Inferior parietal cortex (tissue), 1 donor: ENCODE results near the gene LDLR.
"Not testable (repeated sequence)": the region's sequence is repeated elsewhere in the genome, so short reads cannot be mapped to it uniquely, and the experiment has no call there.

Experiments
- DNase-seq: peaks from one replicate; pipeline ENCODE4 v3.0.0-alpha.2; 2016; ENCODE audit errors: extremely low spot score

The LDLR gene

DNA sequence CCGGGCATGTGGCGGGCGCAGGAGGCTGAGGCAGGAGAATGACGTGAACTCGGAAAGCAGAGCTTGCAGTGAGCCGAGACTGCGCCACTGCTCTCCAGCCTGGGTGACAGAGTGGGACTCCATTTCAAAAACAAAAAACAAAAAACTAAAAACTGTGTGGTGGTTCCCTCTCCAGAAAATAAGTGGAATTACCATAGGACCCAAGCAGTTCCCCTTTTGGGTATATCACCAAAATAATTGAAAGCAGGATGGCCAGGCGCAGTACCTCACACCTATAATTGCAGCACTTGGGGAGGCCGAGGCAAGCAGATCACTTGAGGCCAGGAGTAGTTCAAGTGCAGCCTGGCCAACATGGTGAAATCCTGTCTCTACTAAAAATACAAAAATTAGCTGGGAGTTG is 15.7 kb upstream of the LDLR start:
- no peak for DNase-seq

DNA sequence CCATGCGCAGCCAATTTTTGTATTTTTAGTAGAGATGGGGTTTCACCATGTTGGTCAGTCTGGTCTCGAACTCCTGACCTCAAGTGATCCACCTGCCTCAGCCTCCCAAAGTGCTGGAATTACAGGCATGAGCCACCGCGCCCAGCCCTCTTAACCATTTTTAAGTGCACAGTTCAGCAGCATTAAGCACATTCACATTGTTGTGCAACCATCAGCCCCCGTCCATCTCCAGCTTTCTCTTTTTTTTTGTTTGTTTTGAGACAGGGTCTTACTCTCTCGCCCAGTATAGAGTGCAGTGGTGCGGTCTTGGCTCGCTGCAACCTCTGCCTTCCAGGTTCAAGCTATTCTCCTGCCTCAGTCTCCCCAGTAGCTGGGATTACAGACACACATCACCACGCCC is 12.5 kb upstream of the LDLR start:
- not testable (repeated sequence) for DNase-seq

DNA sequence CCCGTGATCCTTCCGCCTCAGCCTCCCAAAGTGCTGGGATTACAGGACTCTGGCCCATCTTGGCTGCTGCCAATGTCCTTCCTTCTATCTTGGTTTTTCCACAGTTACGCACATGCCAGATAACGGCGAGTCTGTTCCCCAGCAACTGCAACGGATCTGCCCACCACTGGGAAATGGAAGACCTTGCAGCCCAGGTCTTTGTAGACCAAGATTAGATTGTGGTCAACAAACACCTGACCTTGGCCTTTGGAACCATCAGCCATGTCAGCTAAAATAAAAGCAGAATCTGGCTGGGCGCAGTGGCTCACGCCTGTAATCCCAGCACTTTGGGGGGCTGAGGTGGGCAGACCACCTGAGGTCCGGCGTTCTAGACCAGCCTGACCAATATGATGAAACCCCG is 10.4 kb upstream of the LDLR start:
- DNase-seq, result no peak

DNA sequence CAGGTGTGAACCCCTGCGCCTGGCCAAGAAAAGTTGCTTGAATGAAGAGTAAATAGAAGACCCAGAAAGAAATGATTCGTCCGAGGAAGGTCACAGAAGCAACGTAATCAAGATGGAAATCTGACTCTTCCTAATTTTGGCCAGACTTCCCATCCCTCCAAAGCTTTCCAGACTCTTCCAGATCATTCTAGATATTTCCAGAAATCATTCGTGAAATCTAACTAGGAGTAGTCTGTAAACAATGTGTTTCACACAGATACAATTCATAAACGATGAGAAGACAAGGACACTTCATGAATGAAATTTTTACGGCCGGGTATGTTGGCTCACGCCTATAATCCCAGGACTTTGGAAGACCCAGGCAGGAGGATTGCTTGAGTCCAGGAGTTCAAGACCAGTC is 9.3 kb upstream of the LDLR start:
- DNase-seq, result no peak

DNA sequence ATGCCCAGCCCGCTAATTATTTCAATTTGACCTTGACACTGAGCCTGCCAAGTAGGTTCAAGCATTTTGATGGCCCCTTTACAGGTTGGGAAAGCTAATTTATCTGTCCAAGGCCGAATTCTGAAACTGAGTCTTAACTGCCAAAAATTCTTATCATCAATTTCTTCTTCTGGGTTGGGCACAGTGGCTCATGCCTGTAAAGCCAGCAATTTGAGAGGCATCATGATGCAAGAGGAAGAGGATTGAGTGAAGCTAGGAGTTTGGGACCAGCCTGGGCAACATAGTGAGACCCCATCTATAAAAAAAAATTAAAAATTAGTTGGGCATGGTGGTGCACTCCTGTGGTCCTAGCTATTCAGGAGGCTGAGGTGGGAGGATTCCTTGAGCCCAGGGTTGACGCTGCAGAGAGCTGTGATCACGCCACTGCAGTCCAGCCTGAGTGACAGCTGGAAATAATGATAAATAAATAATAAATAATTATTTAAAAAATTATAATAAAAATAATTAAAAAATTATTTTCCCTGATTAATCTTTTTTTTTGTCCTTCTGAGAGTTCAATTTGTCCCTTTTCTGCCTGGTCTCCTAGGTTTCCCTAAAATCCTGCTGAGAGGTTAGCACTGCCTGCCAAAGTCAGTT is 1.3 kb upstream of the LDLR start:
- DNase-seq, result no peak

DNA sequence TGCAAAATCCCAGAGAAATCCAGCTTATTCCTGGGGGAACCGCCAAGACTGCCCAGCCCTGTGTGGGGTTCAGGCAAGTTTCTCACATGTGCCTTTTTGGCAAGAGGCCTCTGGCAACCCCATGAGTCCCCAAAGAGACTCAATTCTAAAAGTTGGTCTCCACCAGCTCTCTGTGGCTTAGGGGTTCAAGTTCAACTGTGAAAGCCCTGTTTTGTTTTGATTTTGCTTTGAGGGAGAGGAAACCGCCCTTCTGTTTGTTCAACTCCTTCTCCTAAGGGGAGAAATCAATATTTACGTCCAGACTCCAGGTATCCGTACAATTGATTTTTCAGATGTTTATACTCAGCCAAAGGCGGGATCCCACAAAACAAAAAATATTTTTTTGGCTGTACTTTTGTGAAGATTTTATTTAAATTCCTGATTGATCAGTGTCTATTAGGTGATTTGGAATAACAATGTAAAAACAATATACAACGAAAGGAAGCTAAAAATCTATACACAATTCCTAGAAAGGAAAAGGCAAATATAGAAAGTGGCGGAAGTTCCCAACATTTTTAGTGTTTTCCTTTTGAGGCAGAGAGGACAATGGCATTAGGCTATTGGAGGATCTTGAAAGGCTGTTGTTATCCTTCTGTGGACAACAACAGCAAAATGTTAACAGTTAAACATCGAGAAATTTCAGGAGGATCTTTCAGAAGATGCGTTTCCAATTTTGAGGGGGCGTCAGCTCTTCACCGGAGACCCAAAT is 583 bp upstream of the LDLR start:
- DNase-seq, result peak; percentile 38

DNA sequence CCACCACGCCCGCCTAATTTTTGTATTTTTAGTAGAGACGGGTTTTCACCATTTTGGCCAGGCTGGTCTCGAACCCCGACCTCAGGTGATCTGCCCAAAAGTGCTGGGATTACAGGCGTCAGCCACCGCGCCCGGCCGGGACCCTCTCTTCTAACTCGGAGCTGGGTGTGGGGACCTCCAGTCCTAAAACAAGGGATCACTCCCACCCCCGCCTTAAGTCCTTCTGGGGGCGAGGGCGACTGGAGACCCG is 676 bp downstream of the LDLR start:
- DNase-seq, result not testable (repeated sequence)

DNA sequence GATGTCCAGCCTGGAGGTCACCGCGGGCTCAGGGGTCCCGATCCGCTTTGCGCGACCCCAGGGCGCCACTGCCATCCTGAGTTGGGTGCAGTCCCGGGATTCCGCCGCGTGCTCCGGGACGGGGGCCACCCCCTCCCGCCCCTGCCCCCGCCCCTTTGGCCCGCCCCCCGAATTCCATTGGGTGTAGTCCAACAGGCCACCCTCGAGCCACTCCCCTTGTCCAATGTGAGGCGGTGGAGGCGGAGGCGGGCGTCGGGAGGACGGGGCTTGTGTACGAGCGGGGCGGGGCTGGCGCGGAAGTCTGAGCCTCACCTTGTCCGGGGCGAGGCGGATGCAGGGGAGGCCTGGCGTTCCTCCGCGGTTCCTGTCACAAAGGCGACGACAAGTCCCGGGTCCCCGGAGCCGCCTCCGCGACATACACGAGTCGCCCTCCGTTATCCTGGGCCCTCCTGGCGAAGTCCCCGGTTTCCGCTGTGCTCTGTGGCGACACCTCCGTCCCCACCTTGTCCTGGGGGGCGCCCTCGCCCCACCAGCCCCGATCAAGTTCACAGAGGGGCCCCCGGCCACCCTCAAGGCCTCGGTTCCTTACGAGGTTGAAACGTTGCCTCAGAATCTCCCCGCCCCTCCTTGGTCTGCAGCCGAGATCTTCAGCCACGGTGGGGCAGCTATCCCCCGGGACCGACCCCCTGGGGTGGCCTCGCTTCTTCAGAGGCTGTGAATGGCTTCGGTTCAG is 1.2 kb downstream of the LDLR start:
- peak; percentile 91 for DNase-seq

DNA sequence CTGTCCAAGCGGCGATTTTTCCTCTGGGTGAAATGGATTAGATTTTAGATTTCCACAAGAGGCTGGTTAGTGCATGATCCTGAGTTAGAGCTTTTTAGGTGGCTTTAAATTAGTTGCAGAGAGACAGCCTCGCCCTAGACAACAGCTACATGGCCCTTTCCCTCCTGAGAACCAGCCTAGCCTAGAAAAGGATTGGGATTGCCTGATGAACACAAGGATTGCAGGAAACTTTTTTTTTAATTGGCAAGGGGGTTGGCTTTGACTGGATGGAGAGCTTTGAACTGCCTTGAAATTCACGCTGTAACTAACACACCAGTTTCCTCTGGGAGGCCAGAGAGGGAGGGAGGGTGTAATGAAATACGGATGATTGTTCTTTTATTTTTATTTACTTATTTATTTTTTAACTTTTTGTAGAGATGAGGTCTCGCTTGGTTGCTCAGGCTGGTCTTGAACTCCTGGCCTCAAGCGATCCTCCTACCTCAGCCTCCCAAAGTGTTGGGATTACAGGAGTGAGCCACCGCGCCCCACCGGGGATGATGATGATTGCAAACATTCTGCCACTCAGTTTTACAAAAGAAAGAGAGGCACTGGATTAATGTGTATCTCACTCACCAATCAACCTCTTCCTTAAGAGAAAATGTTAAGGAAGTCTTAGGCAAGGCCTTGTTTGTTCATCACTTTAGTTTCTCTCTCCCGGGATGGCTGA is 1.9 kb downstream of the LDLR start:
- DNase-seq, result no peak

DNA sequence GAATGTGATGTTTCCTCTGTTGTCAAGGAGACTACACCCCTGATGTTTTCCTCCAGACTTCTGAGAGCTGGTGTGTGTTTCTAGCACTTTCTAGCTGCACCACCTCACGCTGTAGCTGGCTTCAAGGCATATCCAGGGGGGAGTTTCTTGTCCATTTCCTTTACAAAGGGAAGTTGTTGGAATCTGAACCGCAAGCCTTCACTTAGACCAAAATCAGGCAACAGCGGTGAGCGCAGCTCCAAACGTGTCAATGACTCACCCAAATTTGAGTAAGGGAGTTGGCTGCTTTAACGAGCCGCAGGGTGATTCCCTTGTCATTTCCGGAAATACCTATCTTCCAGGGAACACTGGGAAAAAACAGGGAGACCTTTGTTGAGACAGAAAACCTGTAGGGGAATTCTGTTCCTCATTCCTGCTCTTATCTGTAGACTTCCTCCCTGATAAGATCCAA is 2.5 kb downstream of the LDLR start:
- DNase-seq, result peak; percentile 57

DNA sequence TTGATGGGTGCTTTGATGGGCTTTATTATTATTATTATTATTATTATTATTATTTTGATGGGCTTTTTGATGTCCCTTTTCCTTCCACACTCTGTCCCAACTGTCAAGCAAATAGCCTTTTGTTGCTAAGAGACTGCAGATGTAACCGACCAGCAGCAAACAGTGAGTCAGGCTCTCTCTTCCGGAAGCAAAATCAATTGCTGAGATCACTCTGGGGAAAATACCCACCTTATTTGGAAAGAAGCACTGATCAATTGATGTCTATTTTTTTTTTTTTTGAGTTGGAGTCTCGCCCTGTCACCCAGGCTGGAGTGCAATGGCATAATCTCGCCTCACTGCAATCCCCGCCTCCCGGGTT is 2.9 kb downstream of the LDLR start:
- DNase-seq, result peak; percentile 13

DNA sequence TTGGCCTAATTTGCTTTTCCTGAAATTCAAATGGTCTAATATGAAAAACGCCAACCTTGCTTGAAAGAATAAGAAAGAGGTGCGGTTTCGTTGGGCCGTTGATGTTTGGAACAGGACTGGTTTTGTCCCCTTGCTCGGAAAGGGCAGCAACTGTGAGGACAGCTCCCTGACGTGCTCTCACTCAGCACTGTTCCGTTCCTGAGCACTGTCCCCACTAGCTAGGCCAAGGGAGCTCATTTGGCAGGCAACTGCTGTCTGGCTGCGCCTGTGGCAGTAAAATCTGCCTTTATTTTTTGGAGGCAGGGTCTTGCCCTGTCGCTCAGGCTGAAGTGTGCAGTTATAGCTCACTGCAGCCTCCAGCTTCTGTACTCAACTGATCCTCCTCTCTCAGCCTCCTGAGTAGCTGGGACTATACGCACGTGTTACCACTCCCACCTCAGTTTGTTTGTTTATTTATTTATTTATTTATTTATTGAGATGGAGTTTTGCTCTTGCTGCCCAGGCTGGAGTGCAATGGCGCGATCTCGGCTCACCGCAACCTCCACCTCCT is 4.5 kb downstream of the LDLR start:
- DNase-seq, result no peak

DNA sequence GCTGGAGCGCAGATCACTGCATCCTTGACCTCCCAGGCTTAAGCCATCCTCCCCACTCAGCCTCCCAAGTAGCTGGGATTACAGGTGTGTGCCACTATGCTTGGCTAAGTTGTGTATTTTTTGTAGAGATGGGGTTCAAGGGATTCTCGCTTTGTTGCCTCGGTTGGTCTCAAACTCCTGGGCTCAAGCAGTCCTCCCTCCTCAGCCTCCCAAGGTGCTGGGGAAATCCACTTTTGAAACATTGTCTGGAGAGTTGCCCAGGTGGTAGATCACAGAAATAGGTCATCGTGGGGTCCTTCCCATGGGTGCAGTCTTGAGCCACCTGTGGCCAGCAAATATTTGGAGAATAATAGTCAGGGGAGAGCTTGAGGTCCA is 5.2 kb downstream of the LDLR start:
- DNase-seq, result no peak

DNA sequence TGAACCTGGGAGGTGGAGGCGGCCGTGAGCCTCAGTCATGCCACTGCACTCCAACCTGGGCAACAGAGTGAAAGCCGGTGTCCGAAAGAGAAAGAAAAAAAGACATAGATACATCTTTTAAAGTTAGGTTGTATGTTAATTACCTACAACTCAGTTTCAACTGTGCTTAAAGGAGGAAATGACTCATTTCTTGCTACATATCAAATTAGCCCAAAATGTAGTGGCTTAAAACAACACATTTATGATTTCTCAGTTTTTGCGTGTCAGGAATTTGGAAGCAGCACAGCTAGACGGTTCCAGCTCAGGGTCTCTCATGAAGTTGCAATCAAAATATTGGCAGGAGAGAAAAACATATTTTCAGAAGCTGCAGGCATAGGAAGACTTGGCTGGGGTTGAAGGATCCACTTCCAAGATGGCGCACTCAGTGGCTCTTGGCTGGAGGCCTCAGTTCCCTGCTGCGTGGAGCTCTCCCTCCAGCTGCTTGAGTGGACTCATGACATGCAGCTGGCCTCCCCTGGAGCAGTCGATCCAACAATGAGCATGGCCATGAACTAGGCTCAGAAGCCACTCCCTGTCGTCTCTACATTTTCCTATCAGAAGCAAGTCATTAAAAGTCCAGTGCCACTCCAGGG is 7.1 kb downstream of the LDLR start:
- peak; percentile 43 for DNase-seq

DNA sequence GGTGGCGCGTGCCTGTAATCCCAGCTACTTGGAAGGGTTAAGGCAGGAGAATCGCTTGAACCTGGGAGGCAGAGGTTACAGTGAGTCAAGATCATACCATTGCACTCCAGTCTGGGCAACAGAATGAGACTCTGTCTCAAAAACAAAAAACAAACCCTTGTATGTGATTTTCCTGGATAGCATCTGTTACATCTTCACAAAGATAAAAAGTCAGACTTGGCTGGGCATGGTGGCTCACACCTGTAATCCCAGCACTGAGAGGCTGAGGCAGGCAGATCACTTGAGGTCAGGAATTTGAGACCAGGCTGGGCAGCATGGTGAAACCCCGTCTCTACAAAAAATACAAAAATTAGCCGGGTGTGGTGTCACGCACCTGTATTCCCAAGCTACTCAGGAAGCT is 8.1 kb downstream of the LDLR start:
- DNase-seq, result not testable (repeated sequence)

DNA sequence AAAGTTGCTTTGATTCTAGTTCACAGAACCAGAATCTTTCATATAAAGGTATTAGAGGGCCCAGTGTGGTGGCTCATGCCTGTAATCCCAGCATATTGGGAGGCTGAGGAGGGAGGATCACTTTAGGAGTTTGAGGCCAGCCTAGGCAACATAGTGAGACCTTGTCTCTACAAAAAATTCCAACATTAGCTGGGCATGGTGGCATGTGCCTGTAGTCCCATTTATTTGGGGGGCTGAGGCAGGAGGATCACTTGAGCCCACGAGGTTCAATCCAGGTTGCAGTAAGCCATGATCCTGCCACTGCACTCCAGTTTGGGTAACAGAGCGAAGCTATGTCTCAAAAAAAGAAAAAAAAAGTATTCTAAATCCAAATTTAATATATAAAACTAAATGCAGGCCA is 9.1 kb downstream of the LDLR start:
- no peak for DNase-seq

DNA sequence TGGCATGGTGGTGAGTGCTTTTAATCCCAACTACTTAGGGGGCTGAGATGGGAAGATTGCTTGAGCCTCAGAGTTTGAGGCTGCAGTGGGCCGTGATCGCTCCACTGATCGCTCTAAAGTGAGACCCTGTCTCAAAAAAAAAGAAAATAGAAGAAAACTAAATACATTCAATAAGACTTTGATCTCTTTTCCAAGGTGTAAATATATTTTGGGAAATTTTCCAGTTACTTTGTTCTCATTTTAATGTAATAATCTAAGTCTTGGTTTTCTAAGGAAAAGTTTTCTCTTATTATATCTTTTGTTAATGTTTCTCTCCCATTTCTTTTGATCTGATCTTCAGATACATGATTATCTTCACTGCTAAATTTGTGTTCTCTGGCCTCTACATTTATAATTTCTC is 9.6 kb downstream of the LDLR start:
- no peak for DNase-seq

DNA sequence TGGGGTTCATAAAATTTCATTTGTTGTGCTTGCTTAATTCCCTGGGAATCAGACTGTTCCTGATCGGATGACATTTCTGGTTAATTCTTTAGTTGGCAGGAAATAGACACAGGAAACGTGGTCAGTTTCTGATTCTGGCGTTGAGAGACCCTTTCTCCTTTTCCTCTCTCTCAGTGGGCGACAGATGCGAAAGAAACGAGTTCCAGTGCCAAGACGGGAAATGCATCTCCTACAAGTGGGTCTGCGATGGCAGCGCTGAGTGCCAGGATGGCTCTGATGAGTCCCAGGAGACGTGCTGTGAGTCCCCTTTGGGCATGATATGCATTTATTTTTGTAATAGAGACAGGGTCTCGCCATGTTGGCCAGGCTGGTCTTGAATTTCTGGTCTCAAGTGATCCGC is 10.8 kb downstream of the LDLR start:
- no peak for DNase-seq

DNA sequence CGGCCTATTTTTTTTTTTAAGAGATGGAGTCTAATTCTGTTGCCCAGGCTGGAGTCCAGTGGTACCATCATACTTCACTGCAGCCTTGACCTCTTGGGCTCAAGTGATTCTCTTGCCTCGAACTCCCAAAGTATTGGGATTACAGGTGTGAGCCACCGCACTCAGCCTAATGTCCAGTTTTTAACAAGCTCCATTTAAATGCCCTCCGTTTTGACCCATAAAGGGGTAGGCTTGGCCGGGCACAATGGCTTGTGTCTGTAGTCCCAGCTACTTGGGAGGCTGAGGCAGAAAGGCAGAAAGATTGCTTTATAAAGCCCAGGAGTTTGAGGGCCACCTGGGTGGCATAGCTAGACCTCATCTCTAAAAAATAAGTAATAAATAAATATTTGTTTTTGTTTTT is 11.8 kb downstream of the LDLR start:
- DNase-seq, result no peak

DNA sequence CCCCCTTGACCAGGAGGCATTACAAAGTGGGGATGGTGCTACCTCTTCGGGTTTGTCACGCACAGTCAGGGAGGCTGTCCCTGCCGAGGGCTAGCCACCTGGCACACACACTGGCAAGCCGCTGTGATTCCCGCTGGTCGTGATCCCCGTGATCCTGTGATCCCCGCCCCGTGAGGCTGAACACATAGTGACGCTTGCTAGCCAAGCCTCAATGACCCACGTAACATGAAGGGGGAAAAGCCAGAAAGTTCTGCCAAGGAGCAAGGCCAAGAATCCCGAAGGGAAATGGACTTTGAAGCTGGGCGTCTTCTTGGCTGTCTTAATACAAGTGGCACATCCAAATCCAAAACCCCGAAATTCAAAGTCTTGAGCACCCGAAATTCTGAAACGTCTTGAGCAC is 13.7 kb downstream of the LDLR start:
- DNase-seq, result no peak

DNA sequence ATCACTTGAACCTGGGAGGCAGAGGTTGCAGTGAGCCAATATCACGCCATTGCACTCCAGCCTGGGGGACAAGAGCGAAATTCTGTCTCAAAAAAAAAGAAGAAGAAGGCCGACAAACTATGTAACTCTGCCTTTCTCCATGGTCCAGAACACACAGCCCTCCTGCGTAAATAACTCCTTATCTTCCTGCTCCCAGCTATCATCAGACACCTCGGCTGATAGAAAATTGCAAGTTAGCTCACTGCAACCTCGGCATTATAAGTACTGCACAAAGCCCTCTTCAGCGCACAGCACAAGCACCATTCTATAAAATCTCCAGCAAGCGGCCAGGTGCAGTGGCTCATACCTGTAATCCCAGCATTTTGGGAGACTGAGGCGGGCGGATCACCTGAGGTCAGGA is 14.4 kb downstream of the LDLR start:
- DNase-seq, result not testable (repeated sequence)

DNA sequence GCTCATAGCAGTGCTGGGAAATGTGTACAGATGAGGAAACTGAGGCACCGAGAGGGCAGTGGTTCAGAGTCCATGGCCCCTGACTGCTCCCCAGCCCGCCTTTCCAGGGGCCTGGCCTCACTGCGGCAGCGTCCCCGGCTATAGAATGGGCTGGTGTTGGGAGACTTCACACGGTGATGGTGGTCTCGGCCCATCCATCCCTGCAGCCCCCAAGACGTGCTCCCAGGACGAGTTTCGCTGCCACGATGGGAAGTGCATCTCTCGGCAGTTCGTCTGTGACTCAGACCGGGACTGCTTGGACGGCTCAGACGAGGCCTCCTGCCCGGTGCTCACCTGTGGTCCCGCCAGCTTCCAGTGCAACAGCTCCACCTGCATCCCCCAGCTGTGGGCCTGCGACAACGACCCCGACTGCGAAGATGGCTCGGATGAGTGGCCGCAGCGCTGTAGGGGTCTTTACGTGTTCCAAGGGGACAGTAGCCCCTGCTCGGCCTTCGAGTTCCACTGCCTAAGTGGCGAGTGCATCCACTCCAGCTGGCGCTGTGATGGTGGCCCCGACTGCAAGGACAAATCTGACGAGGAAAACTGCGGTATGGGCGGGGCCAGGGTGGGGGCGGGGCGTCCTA is 15.9 kb downstream of the LDLR start:
- DNase-seq, result no peak
